WTC11 (cell line): ENCODE measurements around the gene HOXD13. TPM values are rescaled to one million over a fixed set of nuclear protein-coding genes. Genes with fewer than 3 reads are reported as not detected.

Experiments used
- ATAC-seq: fragments of 200-7000 bp; cut with Tn5 transposase; 2 replicates; pipeline ENCODE4 v1.10.0; 2021; ENCODE audit warnings: mild to moderate bottlenecking, moderate library complexity
- CTCF ChIA-PET: fragments of 300-600 bp; sonication (Branson Sonifier 250); formaldehyde crosslinking; loops from one replicate; lab custom pipeline; 2021; ENCODE audit warnings: antibody characterized with exemption; lab: Charles Lee
- POLR2A ChIA-PET: fragments of 350-600 bp; sonication (Branson Sonifier 250); formaldehyde crosslinking; loops from one replicate; lab custom pipeline; 2021; ENCODE audit warnings: antibody characterized with exemption; lab: Charles Lee
- DNase-seq: peaks from one replicate; pipeline ENCODE4 v3.0.0; 2021; ENCODE audit warnings: low spot score
- H3K27ac Mint-ChIP-seq: 2 replicates; pipeline ENCODE4 v1.8.0; 2021; ENCODE audit warnings: mixed read lengths
- H3K27me3 Mint-ChIP-seq: 2 replicates; pipeline ENCODE4 v1.8.0; 2021; ENCODE audit warnings: low read depth, mild to moderate bottlenecking, moderate library complexity, mixed read lengths
- H3K36me3 Mint-ChIP-seq: 2 replicates; pipeline ENCODE4 v1.8.0; 2021; ENCODE audit warnings: mixed read lengths
- H3K4me1 Mint-ChIP-seq: 2 replicates; pipeline ENCODE4 v1.8.0; 2022; ENCODE audit warnings: mixed read lengths
- H3K4me3 Mint-ChIP-seq: 2 replicates; pipeline ENCODE4 v1.8.0; 2021; ENCODE audit warnings: mild to moderate bottlenecking, moderate library complexity, mixed read lengths
- H3K9me3 Mint-ChIP-seq: 2 replicates; pipeline ENCODE4 v1.8.0; 2021; ENCODE audit warnings: mixed read lengths
- ARID4B ChIP-seq: sonication (generic); formaldehyde crosslinking; IDR thresholded peaks from 2 replicates; pipeline ENCODE4 v1.8.0; 2023; ENCODE audit warnings: missing genetic modification reagents, mild to moderate bottlenecking, borderline replicate concordance
- ATF1 ChIP-seq: sonication (generic); formaldehyde crosslinking; IDR thresholded peaks from 2 replicates; pipeline ENCODE4 v1.8.1; 2023; ENCODE audit warnings: mild to moderate bottlenecking, moderate library complexity, missing genetic modification reagents
- CTCF ChIP-seq: fragments of 200-600 bp; IDR thresholded peaks from 2 replicates; pipeline ENCODE4 v1.8.0; 2022; ENCODE audit warnings: antibody characterized with exemption
- GRHL2 ChIP-seq: fragments of 250-450 bp; sonication (Bioruptor Pico); IDR thresholded peaks from 2 replicates; pipeline ENCODE4 v1.8.0; 2022; ENCODE audit warnings: mild to moderate bottlenecking, moderate library complexity; ENCODE audit not compliant: insufficient replicate concordance, severe bottlenecking
- GTF2I ChIP-seq: fragments of 250-450 bp; sonication (Bioruptor Pico); conservative IDR thresholded peaks from 2 replicates; pipeline ENCODE4 v1.4.0; 2021; ENCODE audit warnings: mild to moderate bottlenecking
- HMGA2 ChIP-seq: fragments of 250-450 bp; sonication (Bioruptor Pico); IDR thresholded peaks from 2 replicates; pipeline ENCODE4 v1.4.0; 2021; ENCODE audit warnings: mild to moderate bottlenecking, moderate library complexity
- PRRX2 ChIP-seq: fragments of 250-450 bp; sonication (Bioruptor Pico); IDR thresholded peaks from 2 replicates; pipeline ENCODE4 v1.8.0; 2021; ENCODE audit warnings: mild to moderate bottlenecking
- RORB ChIP-seq: fragments of 250-450 bp; sonication (Bioruptor Pico); IDR thresholded peaks from 2 replicates; pipeline ENCODE4 v1.9.0; 2021; ENCODE audit warnings: mild to moderate bottlenecking
- TP53 ChIP-seq: sonication (generic); formaldehyde crosslinking; IDR thresholded peaks from 2 replicates; pipeline ENCODE4 v1.8.1; 2023; ENCODE audit warnings: mild to moderate bottlenecking, missing genetic modification reagents
- USF1 ChIP-seq: sonication (generic); formaldehyde crosslinking; IDR thresholded peaks from 2 replicates; pipeline ENCODE4 v1.8.0; 2022; ENCODE audit warnings: mild to moderate bottlenecking, missing genetic modification reagents
- ZNF281 ChIP-seq: sonication (generic); formaldehyde crosslinking; IDR thresholded peaks from 2 replicates; pipeline ENCODE4 v1.8.0; 2023; ENCODE audit warnings: mild to moderate bottlenecking, missing genetic modification reagents
- ZNF317 ChIP-seq: sonication (generic); formaldehyde crosslinking; IDR thresholded peaks from 2 replicates; pipeline ENCODE4 v1.8.1; 2023; ENCODE audit warnings: low read depth, mild to moderate bottlenecking, moderate library complexity, missing genetic modification reagents, borderline replicate concordance
- ZNF396 ChIP-seq: fragments of 250-450 bp; sonication (Bioruptor Pico); IDR thresholded peaks from 2 replicates; pipeline ENCODE4 v1.8.0; 2021; ENCODE audit warnings: mild to moderate bottlenecking, moderate library complexity, borderline replicate concordance
- ZNF416 ChIP-seq: fragments of 250-450 bp; sonication (Bioruptor Pico); IDR thresholded peaks from 2 replicates; pipeline ENCODE4 v1.9.0; 2021; ENCODE audit warnings: mild to moderate bottlenecking, inconsistent platforms
- ZSCAN18 ChIP-seq: fragments of 250-450 bp; sonication (Bioruptor Pico); IDR thresholded peaks from 2 replicates; pipeline ENCODE4 v2.1.2; 2022; ENCODE audit warnings: mild to moderate bottlenecking, moderate library complexity
- total RNA-seq: library from RNA; stranded (reverse); gene quantifications from 3 replicates; pipeline ENCODE4 v1.2.3, GENCODE V29; 2021

Gene HOXD13
- total RNA-seq, 1 experiment from 2014 or later = not detected

GRCh38 chr2:176093145-176093897 lies 800 bp downstream of the HOXD13 start (continued):
- no peak for TF ChIP-seq ZSCAN18 (CRISPR knock-in tag)
- no peak for TF ChIP-seq ZNF281 (CRISPR knock-in tag)
- TF ChIP-seq USF1 (CRISPR knock-in tag) = 0 out of 2 replicates have a peak, but pooled peaks have one; percentile 54
- no peak for TF ChIP-seq ZNF396 (CRISPR knock-in tag)
- no peak for TF ChIP-seq ZNF416 (CRISPR knock-in tag)
- TF ChIP-seq RORB (CRISPR knock-in tag) = no peak
- 0 out of 2 replicates have a peak, but pooled peaks have one; percentile 43 for TF ChIP-seq TP53 (CRISPR knock-in tag)
- no peak for TF ChIP-seq PRRX2 (CRISPR knock-in tag)
- TF ChIP-seq CTCF = no peak
- no peak for TF ChIP-seq HMGA2 (CRISPR knock-in tag)
- TF ChIP-seq GRHL2 (CRISPR knock-in tag) = no peak
- no peak for TF ChIP-seq GTF2I (CRISPR knock-in tag)

- POLR2A ChIA-PET = no interaction called here
- ATAC-seq = no peak
- H3K4me3 Mint-ChIP-seq = peak overlapping the region; percentile 59
- CTCF ChIA-PET = interaction anchor here (1.3 kb wide), 1 partner anchor 8 kb away, joined by 6 read pairs; no protein-coding TSS in a partner anchor
- H3K27ac Mint-ChIP-seq = no peak overlapping the region
- H3K9me3 Mint-ChIP-seq = no peaks in the 10 kb centered on the region
- no peak for TF ChIP-seq ZNF396 (CRISPR knock-in tag)
- TF ChIP-seq ATF1 (CRISPR knock-in tag) = no peak
- no peak for TF ChIP-seq ZNF317 (CRISPR knock-in tag)
- no peak for TF ChIP-seq ARID4B (CRISPR knock-in tag)
- peaks cover 56% of the 10 kb centered on the region for H3K4me1 Mint-ChIP-seq
- peaks cover 96% of the 10 kb centered on the region for H3K27me3 Mint-ChIP-seq
- DNase-seq = no peak
- H3K36me3 Mint-ChIP-seq = peaks cover 9% of the 10 kb centered on the region
These were observed 1.4 kb downstream of the HOXD13 start for GRCh38 chr2:176093898-176094249.
